ENCODE results near the gene LAMC3.

The LAMC3 gene

GRCh38 chr9:130979591-130980385 is 29.2 kb upstream of the LAMC3 start:
- DNase-seq (ENCODE audit: low spot score), result no peak

GRCh38 chr9:130980526-130980925 is 28.4 kb upstream of the LAMC3 start:
- DNase-seq (ENCODE audit: low spot score), result no peak

DNA sequence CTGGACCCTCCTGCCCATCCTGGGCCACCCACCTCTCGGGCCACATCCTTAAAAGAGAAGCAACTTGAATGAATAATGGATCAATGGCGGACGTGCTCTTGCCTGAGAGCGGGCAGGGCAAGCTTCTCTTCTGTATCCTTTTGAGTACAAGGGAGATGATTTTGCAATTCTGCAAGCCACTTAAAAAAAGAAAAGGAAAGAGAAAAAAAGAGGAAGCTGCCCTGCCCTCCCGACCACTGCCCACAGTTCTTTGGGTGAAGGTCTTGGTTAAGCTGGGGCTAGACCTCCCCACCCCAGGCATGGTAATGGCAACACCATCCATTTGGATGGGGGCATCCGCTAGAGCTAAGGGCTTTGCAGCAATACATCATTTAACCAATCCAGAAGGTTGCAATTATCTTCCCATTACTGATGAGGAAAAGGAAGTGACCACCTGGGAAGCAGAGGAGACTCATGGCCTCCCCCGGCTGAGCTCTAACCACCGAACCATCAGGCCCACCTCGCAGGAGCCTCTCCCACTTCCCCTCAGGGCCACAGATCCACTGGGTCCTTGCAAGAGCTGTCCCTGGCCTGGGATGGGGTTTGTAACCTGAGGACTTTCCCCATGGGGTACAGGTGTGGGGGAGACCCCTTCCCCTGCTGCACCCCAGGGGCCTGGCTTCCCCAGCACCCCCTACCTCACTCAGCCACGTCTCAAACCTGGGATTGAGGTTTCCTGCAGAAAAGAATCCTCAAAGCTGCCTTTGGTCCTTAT is 27.8 kb upstream of the LAMC3 start:
- no peak for DNase-seq (ENCODE audit: low spot score)

DNA sequence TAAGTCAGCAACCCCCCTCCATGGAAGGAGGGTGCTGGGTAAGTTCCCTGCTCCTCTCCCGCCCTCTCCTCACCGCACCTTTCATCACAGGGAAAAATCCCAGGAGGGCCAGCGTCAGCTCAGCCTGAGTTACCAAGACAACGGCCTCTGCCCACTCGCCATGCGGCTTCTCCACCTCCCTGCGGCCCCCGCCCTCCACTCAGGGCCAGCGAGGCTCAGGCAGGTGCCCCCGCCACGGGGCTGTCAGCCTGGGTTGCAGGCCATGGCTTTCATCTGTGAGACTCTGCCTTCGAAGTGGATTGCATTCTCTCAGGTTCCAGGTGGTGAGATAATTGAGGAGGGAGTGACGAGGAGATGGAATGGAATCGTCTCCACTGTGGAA is 27.2 kb upstream of the LAMC3 start:
- no peak for DNase-seq (ENCODE audit: low spot score)

DNA sequence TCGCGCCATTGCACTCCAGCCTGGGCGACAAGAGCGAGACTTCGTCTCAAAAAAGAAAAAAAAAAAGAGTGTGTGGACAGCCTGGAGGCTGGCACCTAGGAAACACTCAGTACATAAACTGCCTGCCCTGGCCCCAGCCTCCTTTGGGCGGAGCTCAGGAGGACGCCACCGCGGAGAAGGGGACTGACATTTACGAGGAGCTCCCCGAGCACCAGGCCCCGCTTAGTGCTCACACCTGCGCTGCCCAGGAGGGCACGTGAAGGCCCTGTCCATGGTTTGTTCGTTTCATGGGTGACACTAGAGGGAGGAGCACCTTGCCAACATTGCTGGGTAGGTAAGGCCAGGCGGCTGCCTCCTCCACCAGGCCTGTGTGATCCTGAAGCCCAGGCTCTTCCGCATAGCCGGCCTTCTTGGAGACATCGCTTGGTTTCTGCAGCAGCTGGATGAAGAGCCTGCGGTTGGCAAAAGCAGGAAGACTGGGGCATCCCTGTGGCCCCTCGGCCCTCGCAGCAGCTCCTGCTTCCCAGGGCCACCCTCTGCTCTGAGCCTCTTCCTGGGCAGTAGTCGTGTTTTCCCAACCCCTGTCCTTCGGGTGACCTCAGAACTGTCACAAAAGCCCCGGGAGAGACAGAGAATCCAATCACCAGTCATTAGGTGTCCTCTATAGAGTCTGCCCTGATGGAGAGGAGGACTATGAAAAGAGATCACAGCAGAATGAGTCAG is 26.2 kb upstream of the LAMC3 start:
- no peak for DNase-seq (ENCODE audit: low spot score)

GRCh38 chr9:130983359-130983670 is 25.7 kb upstream of the LAMC3 start:
- no peak for DNase-seq (ENCODE audit: low spot score)

DNA sequence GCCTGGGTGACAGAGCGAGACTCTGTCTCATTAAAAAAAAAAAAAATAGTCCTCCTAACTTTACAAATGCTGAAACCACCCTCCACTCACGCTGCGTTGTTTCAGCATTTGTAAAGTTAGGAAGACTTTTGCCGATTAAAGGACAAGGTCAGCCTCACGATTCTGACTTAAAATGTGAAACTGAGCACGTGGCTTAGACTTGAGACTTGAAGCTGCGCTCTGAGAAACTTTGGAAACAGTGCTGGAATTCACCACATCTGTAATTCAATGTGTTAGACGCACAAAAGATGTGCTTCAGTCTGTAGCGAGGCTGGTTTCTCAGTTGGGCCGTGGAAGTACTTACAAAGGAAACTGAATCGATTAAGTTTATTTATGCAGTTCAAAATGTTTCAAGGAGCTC is 25.0 kb upstream of the LAMC3 start:
- DNase-seq (ENCODE audit: low spot score), result no peak

DNA sequence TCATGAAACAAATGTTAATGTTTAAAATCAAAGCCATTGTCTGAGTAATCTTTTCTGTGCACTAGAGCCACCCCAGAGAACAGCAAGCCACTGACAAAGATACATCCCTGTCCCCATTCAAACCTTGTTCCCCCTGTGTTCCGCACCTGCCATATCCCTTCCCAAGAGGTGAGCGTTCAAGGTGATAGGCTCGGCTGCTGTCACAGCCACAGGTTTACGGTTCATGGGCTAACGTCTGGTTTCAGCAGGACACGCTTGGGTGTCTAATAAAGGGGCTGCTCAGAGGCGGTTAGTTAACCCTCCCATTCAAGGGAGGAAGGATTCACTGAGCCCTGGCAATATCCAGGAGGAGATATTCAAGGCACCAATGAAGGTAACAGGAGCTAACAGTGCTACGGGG is 24.5 kb upstream of the LAMC3 start:
- DNase-seq (ENCODE audit: low spot score), result no peak

DNA sequence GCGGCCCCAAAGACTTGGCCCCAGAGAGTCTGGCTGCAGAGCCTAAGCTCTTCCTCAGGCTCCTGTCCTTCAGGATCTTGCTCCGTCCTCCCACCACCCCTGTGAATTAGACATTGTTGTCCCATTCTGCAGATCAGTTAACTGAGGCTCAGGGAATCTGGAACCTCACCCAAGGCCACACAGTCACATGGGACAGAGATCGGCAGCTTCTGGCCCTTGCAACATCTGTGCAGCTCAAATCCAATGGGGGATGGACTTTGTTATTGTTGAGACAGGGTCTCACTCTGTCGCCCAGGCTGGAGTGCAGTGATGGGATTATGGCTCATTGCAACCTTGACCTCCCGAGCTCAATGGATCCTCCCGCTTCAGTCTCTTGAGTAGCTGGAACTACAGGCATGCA is 23.9 kb upstream of the LAMC3 start:
- no peak for DNase-seq (ENCODE audit: low spot score)

GRCh38 chr9:130985606-130986162 is 23.3 kb upstream of the LAMC3 start:
- DNase-seq (ENCODE audit: low spot score), result no peak

DNA sequence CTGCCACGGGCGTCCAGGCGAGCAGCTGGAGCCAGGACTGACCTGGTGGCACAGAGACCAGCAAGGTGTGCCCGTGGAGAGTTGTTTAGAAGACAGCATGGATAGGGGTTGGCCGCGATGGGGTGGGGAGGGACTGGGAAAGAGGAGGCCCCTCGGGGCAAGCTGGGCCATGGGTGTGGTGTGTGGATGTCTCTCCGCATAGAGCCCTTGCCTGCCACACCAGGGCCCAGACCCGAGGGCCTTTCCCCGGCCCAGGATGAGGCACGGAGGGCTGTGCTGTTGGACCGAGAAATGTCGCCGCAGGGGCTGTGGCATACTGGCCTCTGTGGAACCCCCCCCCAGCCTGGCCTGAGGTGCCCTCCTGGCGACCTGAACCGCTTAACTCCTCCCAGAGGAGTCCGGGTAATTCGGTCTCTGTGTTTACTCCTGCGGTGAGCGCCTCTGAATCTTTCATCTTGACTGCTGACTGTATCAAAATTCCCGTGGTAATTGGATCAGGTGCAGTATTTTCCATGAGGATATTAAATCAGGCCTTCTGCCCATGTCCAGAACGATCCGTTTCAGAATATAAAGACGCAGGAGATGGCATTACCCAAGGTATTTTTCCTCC is 22.5 kb upstream of the LAMC3 start:
- no peak for DNase-seq (ENCODE audit: low spot score)

DNA sequence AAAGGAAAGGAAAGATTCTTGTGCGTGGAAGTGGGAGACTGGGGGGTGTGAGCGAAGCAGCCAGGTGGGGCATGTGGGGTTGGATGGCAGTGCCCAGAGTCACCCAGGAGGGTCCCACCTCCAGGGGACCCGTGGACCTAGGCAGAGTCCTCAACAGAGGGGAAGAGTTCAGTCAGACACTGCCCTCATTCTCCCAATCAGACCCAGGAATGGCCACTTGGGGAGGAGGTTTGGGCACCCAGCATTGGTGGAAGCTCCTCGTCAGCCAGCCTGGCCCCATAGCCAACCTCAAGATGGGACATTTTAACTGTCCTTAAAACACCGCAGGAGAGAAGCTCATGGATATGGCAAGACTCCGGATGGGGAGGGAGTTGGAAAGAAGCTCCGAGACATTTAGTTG is 21.9 kb upstream of the LAMC3 start:
- DNase-seq (ENCODE audit: low spot score), result no peak

DNA sequence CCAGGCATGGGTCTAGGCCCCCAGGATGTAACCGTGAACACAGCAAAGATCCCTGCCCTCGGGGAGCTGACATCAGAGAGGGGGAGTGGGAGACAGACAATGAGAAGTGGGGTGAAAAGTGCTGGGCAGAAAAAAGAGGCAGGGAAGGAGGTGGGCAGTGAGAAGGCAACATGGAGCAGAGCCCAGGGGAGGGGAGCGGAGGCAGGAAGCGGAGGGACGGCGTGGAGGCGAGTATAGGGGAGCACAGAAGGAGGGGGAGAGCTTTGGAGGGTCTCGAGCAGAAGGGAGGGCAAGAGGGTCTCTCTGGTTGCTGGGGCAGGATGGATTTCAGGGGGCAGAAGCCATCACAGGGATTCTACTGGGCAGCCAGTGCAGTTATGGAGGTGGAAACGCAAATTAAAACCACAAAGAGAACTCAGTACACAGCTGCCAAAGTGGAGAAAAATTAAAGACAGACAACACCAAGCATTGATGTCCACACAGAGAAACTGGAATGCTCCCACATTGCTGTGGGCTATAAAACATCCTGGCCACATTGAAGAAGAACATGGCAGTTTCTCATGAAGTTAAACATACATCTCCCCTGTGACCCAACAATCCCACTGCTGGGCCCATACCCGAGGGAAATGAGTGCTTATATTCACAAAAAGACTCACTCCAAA is 21.1 kb upstream of the LAMC3 start:
- DNase-seq (ENCODE audit: low spot score), result no peak

GRCh38 chr9:130988400-130988747 is 20.6 kb upstream of the LAMC3 start:
- no peak for DNase-seq (ENCODE audit: low spot score)

GRCh38 chr9:130988905-130989304 is 20.1 kb upstream of the LAMC3 start:
- DNase-seq (ENCODE audit: low spot score), result no peak

GRCh38 chr9:130989391-130989790 is 19.6 kb upstream of the LAMC3 start:
- no peak for DNase-seq (ENCODE audit: low spot score)

- DNase-seq (ENCODE audit: low spot score), result no peak
Observed at GRCh38 chr9:130989891-130990290, 19.1 kb upstream of the LAMC3 start.

- DNase-seq (ENCODE audit: low spot score), result no peak
Observed at GRCh38 chr9:130990306-130990977, 18.5 kb upstream of the LAMC3 start.

DNA sequence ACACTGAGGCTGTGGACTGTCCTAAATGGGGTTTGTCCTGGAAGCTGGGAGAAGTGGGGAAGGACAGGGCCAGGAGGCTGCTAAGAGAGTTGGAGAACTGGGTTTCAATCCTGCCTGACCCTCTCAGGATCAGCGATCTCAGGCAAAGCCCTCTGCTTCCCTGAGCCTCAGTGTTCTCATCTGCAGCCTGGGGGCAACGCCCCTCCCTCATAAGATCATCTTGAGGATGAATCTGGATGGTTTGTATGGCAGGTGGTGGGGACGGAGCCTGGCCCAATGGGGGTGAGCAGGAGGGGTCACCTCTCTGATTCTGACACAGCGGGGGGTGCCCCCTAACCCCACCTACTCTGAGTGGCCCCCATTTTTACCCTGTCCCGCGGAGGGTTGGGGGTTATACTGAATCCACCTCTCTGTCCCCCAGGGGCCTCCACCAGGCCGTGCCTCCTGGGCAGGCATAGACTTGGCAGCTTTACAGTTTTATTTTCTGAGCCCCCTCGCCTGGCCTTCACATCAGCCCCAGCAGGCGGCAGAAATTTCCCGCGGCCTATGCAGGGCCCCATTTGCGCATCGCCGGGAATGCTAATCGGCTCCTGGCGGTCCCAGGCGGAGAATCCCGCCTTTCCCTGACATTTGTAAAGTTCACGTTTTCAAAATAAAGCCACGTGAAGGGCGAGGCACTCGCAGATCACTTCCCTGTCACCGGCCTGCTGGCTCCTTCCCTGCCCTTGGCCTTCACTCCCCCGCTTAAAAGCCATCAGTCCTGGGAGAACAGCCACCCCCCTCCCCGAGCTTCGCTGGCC is 17.8 kb upstream of the LAMC3 start:
- DNase-seq (ENCODE audit: low spot score), result no peak
